ENCODE results near the gene SPSB1. TPM values are rescaled to one million over a fixed set of nuclear protein-coding genes. Genes with fewer than 3 reads are reported as not detected.
"Not testable (repeated sequence)": the region's sequence is repeated elsewhere in the genome, so short reads cannot be mapped to it uniquely, and the experiment has no call there.

SPSB1 gene
- polyA plus RNA-seq, 1 donor (not counting 4 experiments of a cell fraction or from before 2014, with no cell fraction given) = 19.8 TPM

- Histone ChIP-seq H3K9me1 (ENCODE audit: control insufficient read depth, extremely low read depth, insufficient read depth, low read length) (no peaks in the 10 kb centered on the region), H3K9ac (ENCODE audit: control insufficient read depth, extremely low read depth, insufficient read depth, low read length) (no peak overlapping the region), H3K4me1 (ENCODE audit: control insufficient read depth, extremely low read depth, insufficient read depth, low read length) (peaks cover 3% of the 10 kb centered on the region), H3K4me3 (ENCODE audit: control insufficient read depth in 2 of 3, extremely low read depth in 1 of 3, insufficient read depth in 2 of 3, low read depth in 1 of 3, low read length in 3 of 3) (no peak overlapping the region), H4K20me1 (ENCODE audit: control insufficient read depth, extremely low read depth, insufficient read depth, low read length) (no peaks in the 10 kb centered on the region), H3K27me3 (ENCODE audit: control insufficient read depth, extremely low read depth, insufficient read depth, low read length) (peaks cover 9% of the 10 kb centered on the region), H3K4me2 (ENCODE audit: control insufficient read depth, extremely low read depth, insufficient read depth, low read depth, low read length) (no peak overlapping the region), H3K27ac (ENCODE audit: control insufficient read depth, insufficient read depth, low read length) (no peak overlapping the region), H3K9me3 (ENCODE audit: control insufficient read depth, low read depth, low read length) (no peaks in the 10 kb centered on the region), H3K36me3 (ENCODE audit: control insufficient read depth in 2 of 2, extremely low read depth in 1 of 2, insufficient read depth in 2 of 2, low read length in 2 of 2) (no peaks in the 10 kb centered on the region), H2AFZ (ENCODE audit: control insufficient read depth, low read length) (no peak overlapping the region), H3K79me2 (ENCODE audit: control insufficient read depth, insufficient read depth, low read length) (no peaks in the 10 kb centered on the region)
- TF ChIP-seq EZH2 (IDR thresholded peaks at IDR 0.05; ENCODE audit: low read length) = no peak
- no peak for TF ChIP-seq CTCF (optimal IDR thresholded peaks at IDR 0.05 in 1 of 3, IDR thresholded peaks at IDR 0.05 in 1 of 3, conservative IDR thresholded peaks at IDR 0.05 in 1 of 3; ENCODE audit: extremely low read depth in 1 of 3, insufficient read depth in 2 of 3, low read length in 3 of 3)
- DNase-seq (ENCODE audit: low read depth, low spot score) (no peak), FAIRE-seq (no peak)
- dilution Hi-C loops (cut with MboI; ENCODE audit: extremely low pct_ligation_motif_present, low sequenced_read_pairs) = no loop called here
Measured at GRCh38 chr1:9384751-9385245, 92.1 kb downstream of the SPSB1 start.

GRCh38 chr1:9385392-9385791 is 92.7 kb downstream of the SPSB1 start:
- H4K20me1 ChIP-seq (ENCODE audit: control insufficient read depth, extremely low read depth, insufficient read depth, low read length); H3K27me3 ChIP-seq (ENCODE audit: control insufficient read depth, extremely low read depth, insufficient read depth, low read length); DNase-seq (ENCODE audit: low read depth, low spot score); H3K4me2 ChIP-seq (ENCODE audit: control insufficient read depth, extremely low read depth, insufficient read depth, low read depth, low read length); H3K79me2 ChIP-seq (ENCODE audit: control insufficient read depth, insufficient read depth, low read length); FAIRE-seq; H3K27ac ChIP-seq (ENCODE audit: control insufficient read depth, insufficient read depth, low read length); H2AFZ ChIP-seq (ENCODE audit: control insufficient read depth, low read length); H3K9ac ChIP-seq (ENCODE audit: control insufficient read depth, extremely low read depth, insufficient read depth, low read length); H3K9me1 ChIP-seq (ENCODE audit: control insufficient read depth, extremely low read depth, insufficient read depth, low read length); H3K9me3 ChIP-seq (ENCODE audit: control insufficient read depth, low read depth, low read length); H3K36me3 ChIP-seq (ENCODE audit: control insufficient read depth in 2 of 2, extremely low read depth in 1 of 2, insufficient read depth in 2 of 2, low read length in 2 of 2); H3K4me3 ChIP-seq (ENCODE audit: control insufficient read depth in 2 of 3, extremely low read depth in 1 of 3, insufficient read depth in 2 of 3, low read depth in 1 of 3, low read length in 3 of 3); dilution Hi-C loops (cut with MboI; ENCODE audit: extremely low pct_ligation_motif_present, low sequenced_read_pairs); H3K4me1 ChIP-seq (ENCODE audit: control insufficient read depth, extremely low read depth, insufficient read depth, low read length): not testable (repeated sequence)

Data from keratinocyte (primary cell).